HepG2 (cell line): Measurements from ENCODE around the gene CLCN2. TPM values are rescaled to one million over a fixed set of nuclear protein-coding genes. Genes with fewer than 3 reads are reported as not detected.

Experiments used
- CCAR2 ChIP-seq: fragments of 200-400 bp; formaldehyde crosslinking; optimal IDR thresholded peaks from 2 replicates; pipeline ENCODE3; 2018; ENCODE audit warnings: low read depth, mild to moderate bottlenecking, low read length, moderate library complexity
- HCFC1 ChIP-seq: fragments of 150-350 bp; IDR thresholded peaks from 2 replicates; pipeline ENCODE4 v1.6.1; 2014; ENCODE audit warnings: low read depth, low read length
- HNRNPL ChIP-seq: fragments of 200-400 bp; formaldehyde crosslinking; IDR thresholded peaks from 2 replicates; pipeline ENCODE4 v1.6.1; 2017; ENCODE audit warnings: mild to moderate bottlenecking, low read depth, low read length
- HNRNPLL ChIP-seq: fragments of 200-400 bp; formaldehyde crosslinking; IDR thresholded peaks from 2 replicates; pipeline ENCODE4 v1.6.1; 2017; ENCODE audit warnings: mild to moderate bottlenecking, low read depth, low read length; ENCODE audit not compliant: poor library complexity, severe bottlenecking
- MATR3 ChIP-seq: sonication (generic); formaldehyde crosslinking; IDR thresholded peaks from 2 replicates; pipeline ENCODE4 v1.4.0; 2020; ENCODE audit warnings: missing genetic modification reagents
- MZF1 ChIP-seq: sonication (generic); formaldehyde crosslinking; IDR thresholded peaks from 2 replicates; pipeline ENCODE4 v1.8.1; 2023; ENCODE audit warnings: mild to moderate bottlenecking, missing genetic modification reagents, borderline replicate concordance
- NFRKB ChIP-seq: fragments of 450-650 bp; IDR thresholded peaks from 2 replicates; pipeline ENCODE4 v1.6.1; 2017
- PITX1 ChIP-seq: sonication (generic); formaldehyde crosslinking; IDR thresholded peaks from 2 replicates; pipeline ENCODE4 v1.5.1; 2020; ENCODE audit warnings: mild to moderate bottlenecking, missing genetic modification reagents
- SRY ChIP-seq: sonication (generic); formaldehyde crosslinking; IDR thresholded peaks from 2 replicates; pipeline ENCODE4 v1.8.0; 2022; ENCODE audit warnings: mild to moderate bottlenecking, missing genetic modification reagents
- ZNF260 ChIP-seq: sonication (generic); formaldehyde crosslinking; IDR thresholded peaks from 2 replicates; pipeline ENCODE4 v1.4.0; 2020; ENCODE audit warnings: missing genetic modification reagents, low read depth, mild to moderate bottlenecking, borderline replicate concordance
- ZNF468 ChIP-seq: sonication (generic); formaldehyde crosslinking; IDR thresholded peaks from 2 replicates; pipeline ENCODE4 v1.8.0; 2022; ENCODE audit warnings: mild to moderate bottlenecking, moderate library complexity, missing genetic modification reagents
- ZNF589 ChIP-seq: sonication (generic); formaldehyde crosslinking; conservative IDR thresholded peaks from 2 replicates; pipeline ENCODE4 v1.8.0; 2022; ENCODE audit warnings: mild to moderate bottlenecking, moderate library complexity, missing genetic modification reagents
- ZNF629 ChIP-seq: sonication (generic); formaldehyde crosslinking; conservative IDR thresholded peaks from 2 replicates; pipeline ENCODE4 v1.5.0; 2020; ENCODE audit warnings: missing genetic modification reagents
- ZNF782 ChIP-seq: sonication (generic); formaldehyde crosslinking; IDR thresholded peaks from 2 replicates; pipeline ENCODE4 v1.4.0; 2020; ENCODE audit warnings: missing genetic modification reagents, mild to moderate bottlenecking, borderline replicate concordance
- polyA plus RNA-seq, 8 experiments: library from polyadenylated mRNA; depleted of rRNA in 3 of 8; stranded (reverse) in 7 of 8; unstranded in 1 of 8; fragments of >200 nt; fragmentation: Illumina TruSeq in 4 of 8; extraction: Trizol in 4 of 8; gene quantifications; 2 replicates each; pipeline versions ENCODE4 v1.2.1 to v1.2.3, GENCODE V29; 2011 to 2016; ENCODE audit warnings: low read depth in 4 of 8, missing spikeins in 1 of 8, mixed read lengths in 1 of 8; ENCODE audit not compliant: insufficient read depth in 1 of 8
- total RNA-seq, 5 experiments: library from RNA; depleted of rRNA; stranded (reverse); fragments of >200 nt; fragmentation: Illumina TruSeq; extraction: Trizol; gene quantifications; 2 replicates each; pipeline ENCODE4 v1.2.3, GENCODE V29; 2016; ENCODE audit warnings: low read depth in 1 of 5
- TF ChIP-seq, protein P1 (sequence below): sonication (generic); formaldehyde crosslinking; IDR thresholded peaks from 2 replicates; pipeline ENCODE4 v1.5.0; 2020; ENCODE audit warnings: missing genetic modification reagents
- TF ChIP-seq, protein P2 (sequence below): sonication (generic); formaldehyde crosslinking; IDR thresholded peaks from 2 replicates; pipeline ENCODE4 v1.4.0; 2020; ENCODE audit warnings: missing genetic modification reagents
- TF ChIP-seq, protein P3 (sequence below): sonication (generic); formaldehyde crosslinking; IDR thresholded peaks from 2 replicates; pipeline ENCODE4 v1.5.0; 2020; ENCODE audit warnings: mild to moderate bottlenecking, missing genetic modification reagents, moderate library complexity
- TF ChIP-seq, protein P4 (sequence below): sonication (generic); formaldehyde crosslinking; IDR thresholded peaks from 2 replicates; pipeline ENCODE4 v1.4.0; 2020; ENCODE audit warnings: mild to moderate bottlenecking, missing genetic modification reagents

Gene CLCN2
- total and polyA plus RNA-seq, 2 of the 13 experiments (the other 11 are each of a cell fraction or from before 2014, with no cell fraction given), result 11.4 to 13.5 TPM

DNA sequence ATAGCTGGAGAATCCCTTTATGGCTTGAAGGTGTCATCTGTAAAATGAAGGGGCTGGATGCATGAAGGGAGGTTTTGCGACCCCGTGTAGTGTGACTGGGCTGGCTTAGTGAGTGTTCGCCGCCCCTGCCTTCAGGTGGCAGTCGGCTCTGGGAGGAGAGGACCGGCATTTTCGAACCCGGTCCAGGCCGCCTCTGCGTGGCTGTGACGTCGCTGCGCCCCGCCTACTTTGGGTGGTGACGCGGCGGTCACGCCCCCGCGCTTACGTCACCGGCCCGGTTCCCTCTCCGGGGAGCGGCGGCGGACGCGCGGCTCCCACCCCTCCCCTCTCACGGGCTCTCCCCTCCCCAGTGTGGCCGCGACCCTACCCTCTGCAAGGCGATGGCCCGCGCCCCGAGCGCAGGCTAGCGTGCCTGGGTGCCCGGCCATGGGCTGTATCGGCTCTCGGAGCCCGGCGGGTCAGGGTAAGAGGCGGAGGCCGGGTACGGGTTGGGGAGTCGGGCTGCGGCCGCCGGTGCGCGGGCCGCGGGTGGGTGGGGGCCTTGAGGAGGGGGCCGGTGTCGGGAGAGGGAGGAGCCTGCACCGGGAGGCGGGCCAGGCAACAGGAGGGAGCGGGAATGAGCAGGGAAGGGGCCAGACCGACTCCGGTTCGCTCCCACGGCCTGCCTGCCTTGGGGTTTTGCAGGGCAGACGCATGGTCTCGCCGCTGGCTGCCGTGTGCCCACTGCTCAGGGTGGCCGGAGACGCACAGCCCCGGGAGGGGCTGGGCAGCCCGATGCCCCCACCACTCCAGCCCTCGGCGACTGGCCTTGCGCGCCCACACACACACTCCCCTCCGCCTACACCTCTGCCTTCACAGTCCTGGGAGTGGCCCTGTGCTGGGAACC, 25.5 kb downstream of the CLCN2 start (continued):
- TF ChIP-seq, protein P1, sequence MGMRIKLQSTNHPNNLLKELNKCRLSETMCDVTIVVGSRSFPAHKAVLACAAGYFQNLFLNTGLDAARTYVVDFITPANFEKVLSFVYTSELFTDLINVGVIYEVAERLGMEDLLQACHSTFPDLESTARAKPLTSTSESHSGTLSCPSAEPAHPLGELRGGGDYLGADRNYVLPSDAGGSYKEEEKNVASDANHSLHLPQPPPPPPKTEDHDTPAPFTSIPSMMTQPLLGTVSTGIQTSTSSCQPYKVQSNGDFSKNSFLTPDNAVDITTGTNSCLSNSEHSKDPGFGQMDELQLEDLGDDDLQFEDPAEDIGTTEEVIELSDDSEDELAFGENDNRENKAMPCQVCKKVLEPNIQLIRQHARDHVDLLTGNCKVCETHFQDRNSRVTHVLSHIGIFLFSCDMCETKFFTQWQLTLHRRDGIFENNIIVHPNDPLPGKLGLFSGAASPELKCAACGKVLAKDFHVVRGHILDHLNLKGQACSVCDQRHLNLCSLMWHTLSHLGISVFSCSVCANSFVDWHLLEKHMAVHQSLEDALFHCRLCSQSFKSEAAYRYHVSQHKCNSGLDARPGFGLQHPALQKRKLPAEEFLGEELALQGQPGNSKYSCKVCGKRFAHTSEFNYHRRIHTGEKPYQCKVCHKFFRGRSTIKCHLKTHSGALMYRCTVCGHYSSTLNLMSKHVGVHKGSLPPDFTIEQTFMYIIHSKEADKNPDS (CRISPR knock-in tag), result no peak
- TF ChIP-seq HNRNPLL (peak; percentile 51), ZNF629 (CRISPR knock-in tag) (no peak), NFRKB (no peak), ZNF589 (CRISPR knock-in tag) (no peak), HCFC1 (no peak), CCAR2 (no peak), HNRNPL (no peak), ZNF468 (CRISPR knock-in tag) (0 out of 2 replicates have a peak, but pooled peaks have one; percentile 53), MZF1 (no peak), ZNF782 (CRISPR knock-in tag) (0 out of 2 replicates have a peak, but pooled peaks have one; percentile 6), SRY (no peak), ZNF260 (CRISPR knock-in tag) (no peak), MATR3 (CRISPR knock-in tag) (no peak), PITX1 (0 out of 2 replicates have a peak, but pooled peaks have one; percentile 9)
- TF ChIP-seq, protein P2, sequence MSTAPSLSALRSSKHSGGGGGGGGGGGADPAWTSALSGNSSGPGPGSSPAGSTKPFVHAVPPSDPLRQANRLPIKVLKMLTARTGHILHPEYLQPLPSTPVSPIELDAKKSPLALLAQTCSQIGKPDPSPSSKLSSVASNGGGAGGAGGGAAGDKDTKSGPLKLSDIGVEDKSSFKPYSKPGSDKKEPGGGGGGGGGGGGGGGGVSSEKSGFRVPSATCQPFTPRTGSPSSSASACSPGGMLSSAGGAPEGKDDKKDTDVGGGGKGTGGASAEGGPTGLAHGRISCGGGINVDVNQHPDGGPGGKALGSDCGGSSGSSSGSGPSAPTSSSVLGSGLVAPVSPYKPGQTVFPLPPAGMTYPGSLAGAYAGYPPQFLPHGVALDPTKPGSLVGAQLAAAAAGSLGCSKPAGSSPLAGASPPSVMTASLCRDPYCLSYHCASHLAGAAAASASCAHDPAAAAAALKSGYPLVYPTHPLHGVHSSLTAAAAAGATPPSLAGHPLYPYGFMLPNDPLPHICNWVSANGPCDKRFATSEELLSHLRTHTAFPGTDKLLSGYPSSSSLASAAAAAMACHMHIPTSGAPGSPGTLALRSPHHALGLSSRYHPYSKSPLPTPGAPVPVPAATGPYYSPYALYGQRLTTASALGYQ (CRISPR knock-in tag), result no peak
- TF ChIP-seq, protein P3, sequence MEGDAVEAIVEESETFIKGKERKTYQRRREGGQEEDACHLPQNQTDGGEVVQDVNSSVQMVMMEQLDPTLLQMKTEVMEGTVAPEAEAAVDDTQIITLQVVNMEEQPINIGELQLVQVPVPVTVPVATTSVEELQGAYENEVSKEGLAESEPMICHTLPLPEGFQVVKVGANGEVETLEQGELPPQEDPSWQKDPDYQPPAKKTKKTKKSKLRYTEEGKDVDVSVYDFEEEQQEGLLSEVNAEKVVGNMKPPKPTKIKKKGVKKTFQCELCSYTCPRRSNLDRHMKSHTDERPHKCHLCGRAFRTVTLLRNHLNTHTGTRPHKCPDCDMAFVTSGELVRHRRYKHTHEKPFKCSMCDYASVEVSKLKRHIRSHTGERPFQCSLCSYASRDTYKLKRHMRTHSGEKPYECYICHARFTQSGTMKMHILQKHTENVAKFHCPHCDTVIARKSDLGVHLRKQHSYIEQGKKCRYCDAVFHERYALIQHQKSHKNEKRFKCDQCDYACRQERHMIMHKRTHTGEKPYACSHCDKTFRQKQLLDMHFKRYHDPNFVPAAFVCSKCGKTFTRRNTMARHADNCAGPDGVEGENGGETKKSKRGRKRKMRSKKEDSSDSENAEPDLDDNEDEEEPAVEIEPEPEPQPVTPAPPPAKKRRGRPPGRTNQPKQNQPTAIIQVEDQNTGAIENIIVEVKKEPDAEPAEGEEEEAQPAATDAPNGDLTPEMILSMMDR, result peak; percentile 46
- TF ChIP-seq, protein P4, sequence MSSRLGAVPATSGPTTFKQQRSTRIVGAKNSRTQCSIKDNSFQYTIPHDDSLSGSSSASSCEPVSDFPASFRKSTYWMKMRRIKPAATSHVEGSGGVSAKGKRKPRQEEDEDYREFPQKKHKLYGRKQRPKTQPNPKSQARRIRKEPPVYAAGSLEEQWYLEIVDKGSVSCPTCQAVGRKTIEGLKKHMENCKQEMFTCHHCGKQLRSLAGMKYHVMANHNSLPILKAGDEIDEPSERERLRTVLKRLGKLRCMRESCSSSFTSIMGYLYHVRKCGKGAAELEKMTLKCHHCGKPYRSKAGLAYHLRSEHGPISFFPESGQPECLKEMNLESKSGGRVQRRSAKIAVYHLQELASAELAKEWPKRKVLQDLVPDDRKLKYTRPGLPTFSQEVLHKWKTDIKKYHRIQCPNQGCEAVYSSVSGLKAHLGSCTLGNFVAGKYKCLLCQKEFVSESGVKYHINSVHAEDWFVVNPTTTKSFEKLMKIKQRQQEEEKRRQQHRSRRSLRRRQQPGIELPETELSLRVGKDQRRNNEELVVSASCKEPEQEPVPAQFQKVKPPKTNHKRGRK (CRISPR knock-in tag), result 0 out of 2 replicates have a peak, but pooled peaks have one; percentile 36
